Hematopoietic multipotent progenitor cell treated with erythropoietin and hydrocortisone succinate and interleukin-3 and kit ligand, for 6 days (in vitro differentiated cells): ENCODE data around the gene NUP205.

Experiments used
- DNase-seq: peaks from one replicate; pipeline ENCODE4 v3.0.0-alpha.2; 2015

The NUP205 gene

GRCh38 chr7:135552148-135552547 is 5.6 kb upstream of the NUP205 start:
- no peak for DNase-seq

- no peak for DNase-seq
These were observed 4.4 kb upstream of the NUP205 start for GRCh38 chr7:135553346-135553745.

- DNase-seq, result peak; percentile 96
These were observed 635 bp downstream of the NUP205 start for GRCh38 chr7:135558337-135558767.

GRCh38 chr7:135558881-135559280 is 1.2 kb downstream of the NUP205 start:
- no peak for DNase-seq

GRCh38 chr7:135560631-135561030 is 2.9 kb downstream of the NUP205 start:
- no peak for DNase-seq

GRCh38 chr7:135562720-135563119 is 5.0 kb downstream of the NUP205 start:
- DNase-seq, result no peak

- DNase-seq, result no peak
These were observed 14.1 kb downstream of the NUP205 start for GRCh38 chr7:135571834-135572233.

- DNase-seq, result no peak
These were observed 15.8 kb downstream of the NUP205 start for GRCh38 chr7:135573541-135573940.

GRCh38 chr7:135575296-135575695 is 17.6 kb downstream of the NUP205 start:
- no peak for DNase-seq

GRCh38 chr7:135578569-135578968 is 20.9 kb downstream of the NUP205 start:
- DNase-seq, result no peak

- DNase-seq, result no peak
These were observed 26.9 kb downstream of the NUP205 start for GRCh38 chr7:135584362-135585353.

- DNase-seq, result no peak
These were observed 39.6 kb downstream of the NUP205 start for GRCh38 chr7:135597181-135597925.

- no peak for DNase-seq
These were observed 40.2 kb downstream of the NUP205 start for GRCh38 chr7:135597926-135598305.

GRCh38 chr7:135599471-135599870 is 41.8 kb downstream of the NUP205 start:
- no peak for DNase-seq

GRCh38 chr7:135600226-135600625 is 42.5 kb downstream of the NUP205 start:
- DNase-seq, result no peak

GRCh38 chr7:135601182-135601581 is 43.5 kb downstream of the NUP205 start:
- no peak for DNase-seq

GRCh38 chr7:135602304-135602703 is 44.6 kb downstream of the NUP205 start:
- DNase-seq, result no peak

- no peak for DNase-seq
These were observed 58.4 kb downstream of the NUP205 start for GRCh38 chr7:135616136-135616535.

- no peak for DNase-seq
These were observed 60.1 kb downstream of the NUP205 start for GRCh38 chr7:135617781-135618180.

- DNase-seq, result no peak
These were observed 60.8 kb downstream of the NUP205 start for GRCh38 chr7:135618510-135618909.

- DNase-seq, result no peak
These were observed 62.7 kb downstream of the NUP205 start for GRCh38 chr7:135620447-135620846.

GRCh38 chr7:135620980-135621850 is 63.5 kb downstream of the NUP205 start:
- DNase-seq, result peak; percentile 90
